ACC112 (cell line): ENCODE data around the gene SLC6A19.

Experiments used
- H2AFZ ChIP-seq: fragments of 200-600 bp; sonication (generic); one replicate; pipeline ENCODE4 v1.6.0; 2017; ENCODE audit warnings: antibody characterized with exemption, low read length; ENCODE audit not compliant: unreplicated experiment
- H3K27ac ChIP-seq: fragments of 200-600 bp; sonication (generic); 2 replicates; pipeline ENCODE4 v1.5.1; 2014; ENCODE audit warnings: low read depth, mild to moderate bottlenecking, antibody characterized with exemption, low read length, moderate library complexity
- H3K27me3 ChIP-seq: fragments of 200-600 bp; sonication (generic); 2 replicates; pipeline ENCODE4 v1.6.1; 2014; ENCODE audit warnings: mild to moderate bottlenecking, antibody characterized with exemption, low read length, moderate library complexity, mixed read lengths; ENCODE audit not compliant: insufficient read depth
- H3K36me3 ChIP-seq: fragments of 200-600 bp; sonication (generic); 2 replicates; pipeline ENCODE4 v1.6.1; 2016; ENCODE audit warnings: mild to moderate bottlenecking, antibody characterized with exemption, low read length, moderate library complexity, mixed read lengths; ENCODE audit not compliant: insufficient read depth
- H3K4me1 ChIP-seq: fragments of 200-600 bp; sonication (generic); one replicate; pipeline ENCODE4 v1.6.1; 2016; ENCODE audit warnings: low read length, mixed read lengths; ENCODE audit not compliant: insufficient read depth, unreplicated experiment, control insufficient read depth
- H3K4me3 ChIP-seq: fragments of 200-600 bp; sonication (generic); 2 replicates; pipeline ENCODE4 v1.5.1; 2014; ENCODE audit warnings: mild to moderate bottlenecking, low read depth, low read length
- H3K79me2 ChIP-seq: fragments of 200-600 bp; sonication (generic); one replicate; pipeline ENCODE4 v1.6.0; 2016; ENCODE audit warnings: low read length; ENCODE audit not compliant: control insufficient read depth, unreplicated experiment, insufficient read depth

SLC6A19 gene

GRCh38 chr5:1174122-1174936, 27.1 kb upstream of the SLC6A19 start:
- no peaks in the 10 kb centered on the region for H3K36me3 ChIP-seq
- peak overlapping the region; percentile 37 for H3K4me3 ChIP-seq
- no peaks in the 10 kb centered on the region for H3K4me1 ChIP-seq
- H3K27ac ChIP-seq: no peak overlapping the region
- H2AFZ ChIP-seq: peak overlapping the region; percentile 43
- no peaks in the 10 kb centered on the region for H3K27me3 ChIP-seq
- H3K79me2 ChIP-seq: no peaks in the 10 kb centered on the region

GRCh38 chr5:1175015-1175414, 26.4 kb upstream of the SLC6A19 start:
- Histone ChIP-seq H3K27ac (no peak overlapping the region), H3K4me3 (no peak overlapping the region)

GRCh38 chr5:1175801-1176472, 25.5 kb upstream of the SLC6A19 start:
- Histone ChIP-seq H3K79me2 (no peaks in the 10 kb centered on the region), H2AFZ (no peak overlapping the region), H3K27me3 (no peaks in the 10 kb centered on the region), H3K27ac (no peak overlapping the region), H3K4me1 (no peaks in the 10 kb centered on the region), H3K4me3 (no peak overlapping the region), H3K36me3 (no peaks in the 10 kb centered on the region)

More at GRCh38 chr5:1175015-1175414, 26.4 kb upstream of the SLC6A19 start:
- H3K79me2 ChIP-seq: no peaks in the 10 kb centered on the region
- H3K36me3 ChIP-seq: no peaks in the 10 kb centered on the region
- no peak overlapping the region for H2AFZ ChIP-seq
- no peaks in the 10 kb centered on the region for H3K27me3 ChIP-seq
- no peaks in the 10 kb centered on the region for H3K4me1 ChIP-seq

- Histone ChIP-seq H3K4me3 (no peak overlapping the region), H3K4me1 (no peaks in the 10 kb centered on the region), H2AFZ (no peak overlapping the region), H3K79me2 (no peaks in the 10 kb centered on the region), H3K27ac (no peak overlapping the region), H3K27me3 (no peaks in the 10 kb centered on the region), H3K36me3 (no peaks in the 10 kb centered on the region)
Observed at GRCh38 chr5:1176473-1177391, 24.7 kb upstream of the SLC6A19 start.

GRCh38 chr5:1177826-1178528, 23.4 kb upstream of the SLC6A19 start:
- H3K27ac ChIP-seq: no peak overlapping the region
- H2AFZ ChIP-seq: no peak overlapping the region
- no peaks in the 10 kb centered on the region for H3K36me3 ChIP-seq
- no peaks in the 10 kb centered on the region for H3K4me1 ChIP-seq
- no peak overlapping the region for H3K4me3 ChIP-seq
- H3K79me2 ChIP-seq: no peaks in the 10 kb centered on the region
- no peaks in the 10 kb centered on the region for H3K27me3 ChIP-seq

- H3K79me2 ChIP-seq: no peaks in the 10 kb centered on the region
- H3K36me3 ChIP-seq: no peaks in the 10 kb centered on the region
- H3K27me3 ChIP-seq: no peaks in the 10 kb centered on the region
- no peaks in the 10 kb centered on the region for H3K4me1 ChIP-seq
- no peak overlapping the region for H2AFZ ChIP-seq
- H3K4me3 ChIP-seq: no peak overlapping the region
- H3K27ac ChIP-seq: no peak overlapping the region
Observed at GRCh38 chr5:1178529-1179382, 22.6 kb upstream of the SLC6A19 start.

GRCh38 chr5:1179383-1179715, 22.0 kb upstream of the SLC6A19 start:
- no peaks in the 10 kb centered on the region for H3K4me1 ChIP-seq
- H2AFZ ChIP-seq: no peak overlapping the region
- H3K36me3 ChIP-seq: no peaks in the 10 kb centered on the region
- no peak overlapping the region for H3K27ac ChIP-seq
- H3K4me3 ChIP-seq: no peak overlapping the region
- H3K79me2 ChIP-seq: no peaks in the 10 kb centered on the region
- no peaks in the 10 kb centered on the region for H3K27me3 ChIP-seq

- Histone ChIP-seq H3K36me3 (no peaks in the 10 kb centered on the region), H3K4me3 (no peak overlapping the region), H3K79me2 (no peaks in the 10 kb centered on the region), H3K4me1 (no peaks in the 10 kb centered on the region), H3K27me3 (no peaks in the 10 kb centered on the region), H2AFZ (no peak overlapping the region), H3K27ac (no peak overlapping the region)
Observed at GRCh38 chr5:1180096-1180495, 21.3 kb upstream of the SLC6A19 start.

GRCh38 chr5:1180841-1181271, 20.5 kb upstream of the SLC6A19 start:
- Histone ChIP-seq H3K27ac (no peak overlapping the region), H3K27me3 (peaks cover 5% of the 10 kb centered on the region; the same call in 1 of the 2 replicates), H3K4me3 (no peak overlapping the region), H3K79me2 (no peaks in the 10 kb centered on the region), H2AFZ (no peak overlapping the region), H3K4me1 (no peaks in the 10 kb centered on the region), H3K36me3 (no peaks in the 10 kb centered on the region)
